Measurements from ENCODE around the gene SHH.

- no peak for TF ChIP-seq EP300 (IDR thresholded peaks at IDR 0.05)
- TF ChIP-seq CTCF (IDR thresholded peaks at IDR 0.05): no peak
- TF ChIP-seq POLR2AphosphoS5 (IDR thresholded peaks at IDR 0.05): no peak
- TF ChIP-seq POLR2A (IDR thresholded peaks at IDR 0.05): no peak
Measured at GRCh38 chr7:155786491-155786890, 25.8 kb downstream of the SHH start.
